Renal cortical epithelial cell (primary cell): ENCODE data around the gene HSCB. TPM values are rescaled to one million over a fixed set of nuclear protein-coding genes. Genes with fewer than 3 reads are reported as not detected.
A peak's percentile ranks its signal among the peaks of the same experiment; 100 is the strongest.
"Not testable (repeated sequence)": the region's sequence is repeated elsewhere in the genome, so short reads cannot be mapped to it uniquely, and the experiment has no call there.

Experiments used
- DNase-seq: peaks from one replicate; pipeline ENCODE4 v3.0.0-alpha.2; 2011; ENCODE audit warnings: low read depth
- total RNA-seq: library from RNA; depleted of rRNA; stranded (reverse); fragments of >200 nt; gene quantifications from 2 replicates; pipeline ENCODE4 v1.2.3, GENCODE V29; 2014

The HSCB gene
- total RNA-seq, 1 donor from 2014 or later, result 14.8 TPM

GRCh38 chr22:28791124-28791523 lies 49.3 kb downstream of the HSCB start:
- DNase-seq, result no peak

GRCh38 chr22:28791841-28792490 lies 50.1 kb downstream of the HSCB start:
- no peak for DNase-seq

- no peak for DNase-seq
Measured at GRCh38 chr22:28792491-28793383, 50.9 kb downstream of the HSCB start.

GRCh38 chr22:28793976-28794584 lies 52.2 kb downstream of the HSCB start:
- DNase-seq, result no peak

- DNase-seq, result no peak
Measured at GRCh38 chr22:28795071-28795693, 53.3 kb downstream of the HSCB start.

GRCh38 chr22:28795932-28796856 lies 54.4 kb downstream of the HSCB start:
- DNase-seq, result no peak

GRCh38 chr22:28798810-28799605 lies 57.2 kb downstream of the HSCB start:
- DNase-seq, result peak; percentile 92

GRCh38 chr22:28799606-28800307 lies 57.9 kb downstream of the HSCB start:
- DNase-seq, result peak; percentile 39

- DNase-seq, result peak; percentile 79
Measured at GRCh38 chr22:28800308-28801041, 58.6 kb downstream of the HSCB start, which contains the start of gene XBP1. Gene XBP1, minus strand, starts transcription at chr22:28800569.

GRCh38 chr22:28801845-28802594 lies 60.2 kb downstream of the HSCB start:
- DNase-seq, result peak; percentile 45

GRCh38 chr22:28802595-28803123 lies 60.8 kb downstream of the HSCB start:
- no peak for DNase-seq

- DNase-seq, result not testable (repeated sequence)
Measured at GRCh38 chr22:28805426-28805825, 63.6 kb downstream of the HSCB start.

Other genes with a start within 250 kb of the HSCB start
- 6.3 and 28.3 TPM in 2 replicates for gene TTC28, start 62.2 kb upstream of the HSCB start, total RNA-seq
- 11.0 and 24.0 TPM in 2 replicates for gene CHEK2, start 219 bp upstream of the HSCB start, total RNA-seq
- 18.2 and 20.6 TPM in 2 replicates for gene CCDC117, start 30.7 kb downstream of the HSCB start, total RNA-seq
- 156 and 197 TPM in 2 replicates for gene XBP1, start 58.5 kb downstream of the HSCB start, total RNA-seq
- gene ZNRF3, start 141.5 kb downstream of the HSCB start, total RNA-seq, result 6.1 and 26.9 TPM in 2 replicates